GM19468 (cell line): ENCODE results near the gene NCKAP5L.

ENCODE experiments used
- ATAC-seq: cut with Tn5 transposase; IDR thresholded peaks from one replicate; pipeline ENCODE4 v1.9.1; 2021; ENCODE audit warnings: mild to moderate bottlenecking, moderate library complexity, moderate number of reproducible peaks; ENCODE audit not compliant: unreplicated experiment; ENCODE audit errors: extremely low read depth

NCKAP5L gene

DNA sequence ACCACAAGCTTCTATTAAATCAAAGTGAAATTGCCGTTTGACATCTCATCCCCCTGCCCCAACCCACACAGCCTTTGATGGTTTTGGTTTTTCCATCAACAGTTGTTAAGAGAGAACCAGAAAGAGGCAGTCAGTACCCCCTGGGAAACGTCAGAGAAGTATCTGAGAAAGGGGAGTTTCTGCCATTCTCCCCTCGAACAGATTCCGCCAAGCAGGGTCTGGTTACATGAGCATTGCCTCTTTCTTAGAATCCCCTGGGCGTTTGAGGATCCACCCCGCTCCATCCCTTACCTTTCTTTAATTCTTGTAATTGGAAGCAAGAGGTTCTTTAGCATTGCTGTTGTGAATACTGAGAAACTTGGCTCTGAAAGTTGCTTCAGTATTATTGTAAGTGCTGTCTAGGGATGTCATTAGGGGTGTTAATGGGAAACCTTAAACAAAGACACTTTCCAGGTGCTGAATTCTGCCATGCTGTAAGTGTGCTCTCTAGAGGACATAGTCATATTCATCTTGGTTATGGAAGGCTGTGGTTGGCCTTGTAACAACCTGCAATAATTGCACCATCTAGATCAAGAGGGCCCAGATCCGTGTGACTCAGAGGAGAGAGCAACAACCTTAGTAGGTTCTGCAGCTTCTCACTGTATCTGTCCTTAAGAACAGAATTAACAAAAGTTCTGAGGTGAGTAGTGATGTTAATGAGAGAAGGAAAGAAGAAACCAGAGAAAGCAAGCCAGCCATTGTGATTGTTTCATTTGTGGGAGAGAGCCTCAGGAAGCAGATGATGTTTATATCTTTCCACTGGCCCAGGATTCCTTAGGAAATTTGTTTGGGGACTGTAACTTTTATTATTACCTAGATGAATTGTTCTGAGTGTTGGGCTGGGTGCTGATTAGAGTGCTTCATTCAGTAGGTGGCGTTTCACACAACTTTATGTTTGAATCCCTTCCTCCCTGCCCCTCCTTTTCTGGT, 77.9 kb downstream of the NCKAP5L start:
- ATAC-seq: no peak

- no peak for ATAC-seq
Observed at GRCh38 chr12:49748800-49749199, 79.4 kb downstream of the NCKAP5L start.

GRCh38 chr12:49748306-49748705, 79.9 kb downstream of the NCKAP5L start:
- no peak for ATAC-seq

GRCh38 chr12:49744363-49744885, 83.8 kb downstream of the NCKAP5L start:
- no peak for ATAC-seq

- no peak for ATAC-seq
Observed at GRCh38 chr12:49741882-49742620, 86.2 kb downstream of the NCKAP5L start.
